SK-N-DZ (cell line): ENCODE measurements around the gene TMBIM4.
"Not testable (repeated sequence)": the region's sequence is repeated elsewhere in the genome, so short reads cannot be mapped to it uniquely, and the experiment has no call there.

Experiments used
- DNase-seq: peaks from one replicate; pipeline ENCODE4 v3.0.0-alpha.2; 2015; ENCODE audit warnings: low spot score

The TMBIM4 gene

DNA sequence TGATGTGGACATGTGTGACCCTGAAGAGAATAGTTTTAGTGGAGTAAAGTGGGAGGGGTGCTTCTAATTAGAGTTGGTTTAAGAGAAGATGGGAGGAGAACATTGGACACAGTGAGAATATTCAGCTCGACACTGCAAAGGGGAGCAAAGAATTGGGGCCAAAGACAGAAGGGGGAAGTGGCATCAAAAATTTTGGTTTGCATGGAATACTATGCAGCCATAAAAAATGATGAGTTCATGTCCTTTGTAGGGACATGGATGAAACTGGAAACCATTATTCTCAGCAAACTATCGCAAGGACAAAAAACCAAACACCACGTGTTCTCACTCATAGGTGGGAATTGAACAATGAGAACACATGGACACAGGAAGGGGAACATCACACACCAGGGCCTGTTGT, 15.0 kb upstream of the TMBIM4 start:
- not testable (repeated sequence) for DNase-seq

GRCh38 chr12:66182956-66183355, 13.2 kb upstream of the TMBIM4 start:
- DNase-seq, result no peak

GRCh38 chr12:66176105-66176900, 6.5 kb upstream of the TMBIM4 start:
- DNase-seq, result no peak

- DNase-seq, result not testable (repeated sequence)
These were observed 4.9 kb upstream of the TMBIM4 start for GRCh38 chr12:66174391-66175325.

DNA sequence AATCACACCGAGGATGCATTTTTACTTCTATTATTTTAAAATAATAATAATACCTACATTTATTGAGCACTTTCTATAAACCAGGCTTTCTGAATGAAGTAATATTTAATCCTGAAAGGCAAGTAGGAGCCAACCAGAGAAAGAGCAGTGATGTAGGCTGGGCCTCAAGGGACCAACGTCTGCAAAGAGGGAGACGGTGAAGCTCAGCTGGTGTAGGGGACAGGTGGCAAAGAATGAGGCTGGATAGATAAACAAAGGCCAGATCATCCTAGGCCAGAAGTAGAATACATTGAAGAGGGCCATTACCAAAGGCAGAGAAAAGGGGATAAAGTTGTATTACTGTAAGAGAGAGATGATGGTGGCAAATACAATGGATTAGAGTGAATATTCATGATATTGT, 810 bp upstream of the TMBIM4 start:
- no peak for DNase-seq

GRCh38 chr12:66168410-66168809, 1.4 kb downstream of the TMBIM4 start:
- DNase-seq, result no peak

GRCh38 chr12:66166561-66166960, 3.2 kb downstream of the TMBIM4 start:
- DNase-seq, result no peak

GRCh38 chr12:66165141-66165540, 4.7 kb downstream of the TMBIM4 start:
- no peak for DNase-seq

GRCh38 chr12:66164349-66164821, 5.4 kb downstream of the TMBIM4 start:
- DNase-seq, result no peak

GRCh38 chr12:66163289-66163688, 6.5 kb downstream of the TMBIM4 start:
- DNase-seq, result no peak

DNA sequence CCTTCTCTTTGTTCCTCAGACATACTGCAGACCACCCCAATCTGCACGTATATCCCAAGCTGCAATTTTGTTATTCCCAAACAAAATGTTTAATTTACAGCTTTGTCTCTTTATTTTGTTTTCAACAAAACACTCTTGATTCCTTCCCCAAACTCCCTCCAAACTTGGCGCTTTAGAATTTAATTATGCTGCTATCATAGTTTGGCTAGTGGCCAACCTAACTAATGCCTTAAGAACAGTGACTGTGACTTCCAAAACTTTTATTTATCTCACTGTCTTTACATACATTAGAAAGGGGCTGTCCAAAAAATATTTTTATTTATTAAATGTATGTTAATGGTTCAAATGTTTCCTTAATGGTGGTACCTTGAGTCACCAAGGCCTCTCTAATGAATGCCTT, 7.1 kb downstream of the TMBIM4 start:
- DNase-seq, result no peak

- no peak for DNase-seq
These were observed 9.1 kb downstream of the TMBIM4 start for GRCh38 chr12:66160704-66161103.

- DNase-seq, result no peak
These were observed 10.7 kb downstream of the TMBIM4 start for GRCh38 chr12:66159123-66159522.

DNA sequence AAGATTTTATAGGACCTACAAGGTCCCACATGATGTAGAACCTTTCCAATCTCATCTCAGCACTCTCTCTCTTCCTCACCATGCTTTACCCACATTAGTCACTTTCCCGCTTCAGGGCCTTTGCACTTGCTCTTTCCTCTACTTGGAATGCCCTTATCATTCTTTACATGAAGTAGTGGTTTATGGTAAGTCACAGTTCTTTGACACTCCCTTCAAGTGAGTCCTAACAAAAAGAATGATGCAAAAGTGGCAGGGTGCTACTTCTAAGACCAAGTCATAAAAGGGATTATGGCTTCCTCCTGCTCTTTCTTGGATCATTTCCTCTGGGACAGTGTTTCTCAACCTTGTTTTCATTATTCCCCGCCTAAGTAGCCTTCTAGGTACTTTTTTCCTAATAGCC, 13.1 kb downstream of the TMBIM4 start:
- DNase-seq, result no peak

GRCh38 chr12:66154776-66155175, 15.0 kb downstream of the TMBIM4 start:
- DNase-seq, result no peak

DNA sequence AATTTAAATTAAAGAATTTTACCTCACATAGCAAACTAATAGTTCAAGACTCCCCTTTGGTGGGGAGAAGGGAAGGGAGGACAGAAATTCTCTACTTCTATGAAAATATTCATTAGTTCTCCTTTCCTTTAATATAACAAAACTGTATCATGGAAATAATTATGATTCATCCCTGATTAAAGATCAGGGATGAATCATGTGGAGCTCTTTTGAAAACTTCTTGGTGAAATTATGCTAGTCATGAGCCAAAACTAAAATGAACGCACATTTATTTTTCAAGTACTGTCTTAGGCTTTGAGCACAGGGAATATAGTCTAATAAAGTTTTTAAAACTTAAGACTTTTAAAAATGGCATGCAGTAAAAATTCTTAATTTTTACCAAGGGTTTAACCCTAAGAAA, 17.1 kb downstream of the TMBIM4 start:
- no peak for DNase-seq

GRCh38 chr12:66149702-66150398, 19.9 kb downstream of the TMBIM4 start:
- no peak for DNase-seq

DNA sequence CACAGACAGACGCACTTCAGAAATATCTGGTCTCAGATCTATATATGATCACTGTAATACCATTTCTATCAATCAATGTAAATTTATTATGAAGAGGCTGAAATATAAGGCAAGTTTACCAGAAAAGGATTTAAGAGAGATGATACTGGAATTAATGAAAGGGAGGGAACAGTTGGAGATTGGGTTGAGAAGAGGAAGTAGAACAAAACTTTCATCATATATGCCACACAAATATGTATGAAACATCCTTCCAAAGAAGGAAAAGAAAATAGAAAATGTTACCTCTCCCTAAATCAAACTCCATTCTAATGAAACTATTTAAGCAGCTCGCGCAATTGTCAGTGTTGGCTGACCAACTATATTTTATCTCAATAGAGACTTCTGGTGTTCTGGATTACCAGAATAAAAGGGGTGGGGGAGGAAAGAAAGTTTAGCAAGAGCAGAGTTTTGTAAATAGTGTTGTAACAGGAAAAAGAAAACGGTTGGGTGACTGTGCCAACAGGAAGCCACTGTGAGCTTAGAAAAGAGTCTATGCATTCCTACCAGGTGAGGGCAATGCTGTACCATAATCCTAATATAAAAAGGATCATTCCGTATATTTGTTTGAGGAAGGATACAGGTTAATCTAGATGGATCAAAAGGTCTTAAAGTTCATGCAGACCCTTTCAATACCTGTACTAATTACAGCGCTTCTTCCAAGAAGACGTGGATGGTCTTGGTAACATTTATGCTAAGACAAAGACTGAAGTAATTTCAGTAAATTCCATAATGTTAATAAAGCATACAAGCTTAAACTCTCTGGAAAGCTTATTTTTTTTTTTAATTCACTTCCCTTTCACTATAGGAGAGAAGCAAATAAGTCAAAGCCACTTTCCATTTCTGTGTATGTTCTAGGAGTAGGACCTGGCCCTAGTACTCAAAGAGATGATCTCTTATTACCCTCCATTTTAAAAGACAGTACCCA, 24.7 kb downstream of the TMBIM4 start:
- DNase-seq, result peak; percentile 18

GRCh38 chr12:66143868-66144267, 25.9 kb downstream of the TMBIM4 start:
- no peak for DNase-seq

DNA sequence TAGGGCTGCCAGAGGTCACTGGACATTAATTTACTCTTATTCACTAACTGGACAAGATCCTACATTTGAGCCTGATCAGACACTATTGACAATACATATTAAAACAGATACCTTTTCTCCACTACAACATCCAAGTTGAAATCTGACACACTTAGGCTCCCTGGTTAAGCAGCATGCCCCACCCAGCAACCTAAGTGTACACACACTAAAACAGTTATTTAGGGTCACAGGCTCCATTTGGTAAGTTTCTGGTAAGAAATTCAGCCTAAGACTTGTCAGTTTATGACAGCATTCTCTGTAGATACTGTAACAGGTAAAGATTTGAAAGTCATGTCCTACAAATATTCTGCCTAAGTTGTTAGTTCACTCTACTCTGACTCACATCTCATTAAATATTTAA, 27.0 kb downstream of the TMBIM4 start:
- DNase-seq, result no peak

DNA sequence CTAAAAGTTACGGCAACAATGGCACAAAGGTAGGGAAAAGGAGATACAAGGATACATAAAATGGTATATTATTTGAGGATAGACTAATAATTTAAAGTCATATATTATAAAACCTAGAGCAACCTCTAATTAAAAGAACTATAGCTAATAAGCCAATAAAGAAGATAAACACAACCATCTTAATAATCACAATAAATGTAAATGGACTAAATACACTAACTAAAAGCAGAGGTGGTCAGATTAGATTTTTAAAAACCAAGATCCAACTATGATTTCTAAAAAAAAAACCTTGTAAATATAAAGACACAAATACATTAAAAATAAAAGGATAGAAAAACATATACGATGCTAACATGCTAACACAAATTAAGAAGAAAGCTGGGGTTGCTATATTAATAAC, 28.5 kb downstream of the TMBIM4 start:
- no peak for DNase-seq
